H9 (cell line): ENCODE results near the gene PDF. TPM values are rescaled to one million over a fixed set of nuclear protein-coding genes. Genes with fewer than 3 reads are reported as not detected.

ENCODE experiments used
- DNase-seq: peaks from one replicate; pipeline ENCODE4 v3.0.0-alpha.2; 2017
- H2AFZ ChIP-seq: one replicate; pipeline ENCODE4 v1.6.1; 2013; ENCODE audit warnings: mild to moderate bottlenecking, low read length, control low read depth, moderate library complexity
- H2AK5ac ChIP-seq: 2 replicates; pipeline ENCODE4 v1.6.1; 2013; ENCODE audit warnings: low read length, control low read depth, mixed read lengths; ENCODE audit not compliant: insufficient read length
- H2BK120ac ChIP-seq: one replicate; pipeline ENCODE4 v1.6.1; 2013; ENCODE audit warnings: low read depth, mild to moderate bottlenecking, low read length, control low read depth, inconsistent platforms; ENCODE audit not compliant: poor library complexity, severe bottlenecking
- H2BK12ac ChIP-seq: 2 replicates; pipeline ENCODE4 v1.6.1; 2013; ENCODE audit warnings: low read length, control low read depth, mixed read lengths, low read depth; ENCODE audit not compliant: insufficient read length
- H2BK15ac ChIP-seq: 2 replicates; pipeline ENCODE4 v1.6.1; 2013; ENCODE audit warnings: low read depth, low read length, control low read depth
- H2BK20ac ChIP-seq: one replicate; pipeline ENCODE4 v1.6.1; 2013; ENCODE audit warnings: low read depth, mild to moderate bottlenecking, low read length, control low read depth, inconsistent platforms; ENCODE audit not compliant: poor library complexity, severe bottlenecking
- H2BK5ac ChIP-seq: 2 replicates; pipeline ENCODE4 v1.6.1; 2013; ENCODE audit warnings: low read length, control low read depth, mixed read lengths; ENCODE audit not compliant: insufficient read length
- H3K14ac ChIP-seq: 2 replicates; pipeline ENCODE4 v1.6.1; 2013; ENCODE audit warnings: low read length, control low read depth; ENCODE audit not compliant: insufficient read depth
- H3K18ac ChIP-seq: 2 replicates; pipeline ENCODE4 v1.6.1; 2013; ENCODE audit warnings: low read depth, mild to moderate bottlenecking, mixed read lengths, low read length, control low read depth; ENCODE audit not compliant: insufficient read length
- H3K23ac ChIP-seq: 2 replicates; pipeline ENCODE4 v1.6.1; 2013; ENCODE audit warnings: low read length, control low read depth, mixed read lengths, low read depth; ENCODE audit not compliant: insufficient read length
- H3K23me2 ChIP-seq: 2 replicates; pipeline ENCODE4 v1.6.1; 2013; ENCODE audit warnings: low read depth, mild to moderate bottlenecking, mixed read lengths, low read length, control low read depth; ENCODE audit not compliant: insufficient read length, poor library complexity, severe bottlenecking
- H3K27ac ChIP-seq: 2 replicates; pipeline ENCODE4 v1.5.1; 2013; ENCODE audit warnings: low read length, control low read depth, mixed read lengths, low read depth; ENCODE audit not compliant: insufficient read length
- H3K27me3 ChIP-seq: 2 replicates; pipeline ENCODE4 v1.6.1; 2013; ENCODE audit warnings: low read length, control low read depth, inconsistent platforms; ENCODE audit not compliant: insufficient read depth
- H3K4ac ChIP-seq: 2 replicates; pipeline ENCODE4 v1.6.1; 2013; ENCODE audit warnings: low read depth, mild to moderate bottlenecking, control low read depth, inconsistent platforms, low read length, moderate library complexity
- H3K4me1 ChIP-seq: 2 replicates; pipeline ENCODE4 v1.6.1; 2013; ENCODE audit warnings: low read length, control low read depth, inconsistent platforms; ENCODE audit not compliant: insufficient read depth
- H3K4me2 ChIP-seq: 2 replicates; pipeline ENCODE4 v1.6.1; 2013; ENCODE audit warnings: low read length, control low read depth, mixed read lengths; ENCODE audit not compliant: insufficient read length, insufficient read depth
- H3K56ac ChIP-seq: 2 replicates; pipeline ENCODE4 v1.6.1; 2013; ENCODE audit warnings: low read depth, mild to moderate bottlenecking, mixed read lengths, low read length, control low read depth; ENCODE audit not compliant: insufficient read length
- H3K79me1 ChIP-seq: 2 replicates; pipeline ENCODE4 v1.6.1; 2013; ENCODE audit warnings: low read depth, mild to moderate bottlenecking, moderate library complexity, low read length, control low read depth, inconsistent platforms; ENCODE audit not compliant: insufficient read depth, poor library complexity, severe bottlenecking
- H3K79me2 ChIP-seq: 2 replicates; pipeline ENCODE4 v1.6.1; 2013; ENCODE audit warnings: low read length, control low read depth, inconsistent platforms; ENCODE audit not compliant: insufficient read depth
- H3K9ac ChIP-seq: 2 replicates; pipeline ENCODE4 v1.6.1; 2013; ENCODE audit warnings: low read length, control low read depth, mixed read lengths; ENCODE audit not compliant: insufficient read length; ENCODE audit errors: extremely low read depth
- H3K9me3 ChIP-seq: one replicate; pipeline ENCODE4 v1.6.1; 2013; ENCODE audit warnings: low read depth, low read length, inconsistent platforms; ENCODE audit not compliant: control insufficient read depth
- H3T11ph ChIP-seq: one replicate; pipeline ENCODE4 v1.6.1; 2013; ENCODE audit warnings: mild to moderate bottlenecking, low read length, control low read depth, inconsistent platforms
- H4K20me1 ChIP-seq: one replicate; pipeline ENCODE4 v1.6.1; 2013; ENCODE audit not compliant: control insufficient read depth, insufficient read length, insufficient read depth
- H4K5ac ChIP-seq: 2 replicates; pipeline ENCODE4 v1.6.1; 2013; ENCODE audit warnings: low read depth, mild to moderate bottlenecking, mixed read lengths, low read length, control low read depth; ENCODE audit not compliant: insufficient read length
- H4K8ac ChIP-seq: replicated peaks from 2 replicates; pipeline ENCODE4 v1.6.1; 2013; ENCODE audit warnings: low read length, control low read depth, mixed read lengths, low read depth; ENCODE audit not compliant: insufficient read length
- H4K91ac ChIP-seq: 2 replicates; pipeline ENCODE4 v1.6.1; 2013; ENCODE audit warnings: low read depth, mild to moderate bottlenecking, moderate library complexity, mixed read lengths, low read length, control low read depth; ENCODE audit not compliant: insufficient read length
- H3K27ac Mint-ChIP-seq, 3 experiments: 2 replicates in 2 of 3; 3 replicates in 1 of 3; pipeline ENCODE4 v1.8.0; 2020 to 2021; ENCODE audit warnings: mixed read lengths in 3 of 3, mild to moderate bottlenecking in 1 of 3, moderate library complexity in 1 of 3
- H3K27me3 Mint-ChIP-seq: 2 replicates; pipeline ENCODE4 v1.8.0; 2021; ENCODE audit warnings: low read depth, mild to moderate bottlenecking, moderate library complexity, mixed read lengths
- H3K36me3 Mint-ChIP-seq, 3 experiments: 2 replicates in 2 of 3; 3 replicates in 1 of 3; pipeline ENCODE4 v1.8.0; 2020 to 2021; ENCODE audit warnings: low read depth in 3 of 3, mixed read lengths in 3 of 3; ENCODE audit not compliant: insufficient read depth in 1 of 3
- H3K4me1 Mint-ChIP-seq, 2 experiments: 2 replicates each; pipeline ENCODE4 v1.8.0; 2020; ENCODE audit warnings: mixed read lengths in 2 of 2
- H3K4me3 Mint-ChIP-seq, 2 experiments: 2 replicates in 1 of 2; 3 replicates in 1 of 2; pipeline ENCODE4 v1.8.0; 2020 to 2021; ENCODE audit warnings: mild to moderate bottlenecking in 2 of 2, mixed read lengths in 2 of 2, moderate library complexity in 1 of 2
- H3K9me3 Mint-ChIP-seq, 2 experiments: 2 replicates in 1 of 2; 3 replicates in 1 of 2; pipeline ENCODE4 v1.8.0; 2020; ENCODE audit warnings: mild to moderate bottlenecking in 2 of 2, mixed read lengths in 2 of 2, moderate library complexity in 1 of 2
- CTCF ChIP-seq: fragments of 200-600 bp; sonication (generic); conservative IDR thresholded peaks from 3 replicates; pipeline ENCODE4 v1.8.0; 2021; ENCODE audit warnings: antibody characterized with exemption, mild to moderate bottlenecking
- WGBS: extraction: QIAGEN DNeasy Blood & Tissue Kit; methylation state at CpG from one replicate; pipeline ENCODE4 v1.1.7; 2013; ENCODE audit warnings: missing lambda C conversion rate, low lambda C conversion rate, mixed read lengths; ENCODE audit not compliant: insufficient read length; ENCODE audit errors: extremely low coverage; 5-methylcytosine and 5-hydroxymethylcytosine counted together
- total RNA-seq: library from RNA; stranded (reverse); gene quantifications from 2 replicates; pipeline ENCODE4 v1.2.1, GENCODE V29; 2021

The PDF gene
- total RNA-seq, 1 experiment from 2014 or later = 36.4 TPM

GRCh38 chr16:69346683-69347082, 16.3 kb upstream of the PDF start:
- Histone ChIP-seq H3K23ac (no peak overlapping the region), H2BK5ac (no peak overlapping the region), H3K27ac (no peak overlapping the region), H2BK120ac (no peak overlapping the region), H3T11ph (no peak overlapping the region), H2BK15ac (no peak overlapping the region), H3K79me2 (no peaks in the 10 kb centered on the region), H2BK20ac (no peak overlapping the region), H3K4me2 (no peak overlapping the region), H2AK5ac (no peak overlapping the region), H4K20me1 (no peaks in the 10 kb centered on the region), H3K14ac (no peak overlapping the region), H3K18ac (no peak overlapping the region), H3K56ac (no peak overlapping the region), H2BK12ac (no peak overlapping the region), H3K4ac (no peak overlapping the region), H4K5ac (no peak overlapping the region), H2AFZ (no peak overlapping the region), H4K91ac (no peak overlapping the region), H3K79me1 (no peaks in the 10 kb centered on the region), H3K9me3 (no peaks in the 10 kb centered on the region), H3K27me3 (no peaks in the 10 kb centered on the region), H3K9ac (no peak overlapping the region), H4K8ac (no peak overlapping the region), H3K23me2 (no peaks in the 10 kb centered on the region), H3K4me1 (no peaks in the 10 kb centered on the region)
- no CpG with 5 or more reads among the region's 6 CpGs for WGBS
- DNase-seq = no peak
- no peak for TF ChIP-seq CTCF
- Mint-ChIP-seq H3K27ac (peak overlapping the region in 2 of 3 experiments; percentile 8 to 36; a peak in 1 of 7 replicates), H3K9me3 (no peaks in the 10 kb centered on the region), H3K4me3 (no peak overlapping the region; a peak in 1 of 5 replicates), H3K36me3 (peaks cover 3 to 29% (median 20%) of the 10 kb centered on the region in 3 experiments; a peak in 6 of 7 replicates), H3K27me3 (no peaks in the 10 kb centered on the region), H3K4me1 (no peaks in the 10 kb centered on the region)
